Posterior vena cava (tissue), 2 donors: Measurements from ENCODE around the gene SLC25A43. TPM values are rescaled to one million over a fixed set of nuclear protein-coding genes. Genes with fewer than 3 reads are reported as not detected.
A peak's percentile ranks its signal among the peaks of the same experiment; 100 is the strongest.
"Not testable (repeated sequence)": the region's sequence is repeated elsewhere in the genome, so short reads cannot be mapped to it uniquely, and the experiment has no call there.

Experiments used
- DNase-seq: peaks from one replicate; pipeline ENCODE4 v3.0.0-alpha.2; 2020; ENCODE audit warnings: low spot score
- intact Hi-C, 2 donors: fragments of 100-400 bp; cut with DNase I; formaldehyde crosslinking; loops; one replicate each; pipeline versions ENCODE4 v1.14.1 to v1.14.2; 2022 to 2023
- long read RNA-seq, 2 donors: library from polyadenylated mRNA; unstranded; transcript quantifications; one replicate each; pipeline ENCODE4 v2.0.0, GENCODE V29; 2020 to 2021
- total RNA-seq, 2 donors: library from RNA; stranded (reverse); fragmentation: NEBNext Ultra II Directional; extraction: Animal tissue kit (Norgen Biotek cat#: 25700); gene quantifications; one replicate each; pipeline ENCODE4 v1.2.1, GENCODE V29; 2021
- donor health status: DM: yes; HTN: yes; CAD: no.
- donor health status: DM: yes; HTN: yes; CAD: no.

The SLC25A43 gene
- total RNA-seq, result 10 to 100 TPM; 14.0 to 14.7 TPM
- long read RNA-seq, donor 1, partial matches to known transcripts, result 1 of 9 reads
- long read RNA-seq, donor 1, other reads (novel, unspliced or antisense), result 4 of 9 reads
- long read RNA-seq, donor 2, transcript SLC25A43-201 (5 exons, 2,783 nt), result major isoform, 10 of 22 reads
- long read RNA-seq, donor 2, partial matches to known transcripts, result 3 of 22 reads
- long read RNA-seq, donor 2, other reads (novel, unspliced or antisense), result 7 of 22 reads

DNA sequence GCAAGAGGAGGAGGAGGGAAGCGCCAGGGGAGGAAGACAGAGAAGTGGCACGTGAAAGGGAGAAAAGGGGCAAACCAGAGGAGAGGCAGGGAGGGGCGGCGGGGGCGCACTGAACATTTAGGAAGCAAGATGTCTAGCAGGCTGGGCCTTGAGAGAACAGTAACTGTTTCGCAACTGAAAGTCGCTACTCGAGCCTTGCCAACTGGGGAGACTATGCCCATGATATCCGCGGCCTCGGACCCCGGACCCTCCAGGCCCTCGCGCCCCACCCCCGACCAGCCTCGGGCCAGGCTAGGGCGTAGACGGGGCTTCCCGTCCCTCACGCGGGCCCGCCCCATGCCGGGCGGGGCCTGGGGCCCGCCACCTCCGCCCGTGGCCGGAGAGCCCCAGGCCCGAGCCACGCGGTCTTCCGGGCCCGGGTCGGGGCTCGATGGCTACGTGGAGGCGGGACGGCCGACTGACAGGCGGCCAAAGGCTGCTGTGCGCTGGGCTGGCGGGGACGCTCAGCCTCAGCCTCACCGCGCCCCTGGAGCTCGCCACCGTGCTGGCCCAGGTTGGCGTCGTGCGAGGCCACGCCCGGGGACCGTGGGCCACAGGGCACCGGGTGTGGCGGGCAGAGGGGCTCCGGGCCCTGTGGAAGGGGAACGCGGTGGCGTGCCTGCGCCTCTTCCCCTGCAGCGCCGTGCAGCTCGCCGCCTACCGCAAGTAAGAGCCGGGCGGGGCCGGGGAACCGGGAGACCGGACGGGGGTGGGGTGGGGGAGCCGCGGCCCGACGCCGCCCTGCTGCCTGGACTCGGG, at the start of gene SLC25A43:
Gene SLC25A43 (plus strand): TSS at position 363 of the 798 bp plus-strand sequence. CDS start 68 bp downstream, at position 431.
- intact Hi-C loops, result no loop called here
- DNase-seq, result peak; percentile 85

DNA sequence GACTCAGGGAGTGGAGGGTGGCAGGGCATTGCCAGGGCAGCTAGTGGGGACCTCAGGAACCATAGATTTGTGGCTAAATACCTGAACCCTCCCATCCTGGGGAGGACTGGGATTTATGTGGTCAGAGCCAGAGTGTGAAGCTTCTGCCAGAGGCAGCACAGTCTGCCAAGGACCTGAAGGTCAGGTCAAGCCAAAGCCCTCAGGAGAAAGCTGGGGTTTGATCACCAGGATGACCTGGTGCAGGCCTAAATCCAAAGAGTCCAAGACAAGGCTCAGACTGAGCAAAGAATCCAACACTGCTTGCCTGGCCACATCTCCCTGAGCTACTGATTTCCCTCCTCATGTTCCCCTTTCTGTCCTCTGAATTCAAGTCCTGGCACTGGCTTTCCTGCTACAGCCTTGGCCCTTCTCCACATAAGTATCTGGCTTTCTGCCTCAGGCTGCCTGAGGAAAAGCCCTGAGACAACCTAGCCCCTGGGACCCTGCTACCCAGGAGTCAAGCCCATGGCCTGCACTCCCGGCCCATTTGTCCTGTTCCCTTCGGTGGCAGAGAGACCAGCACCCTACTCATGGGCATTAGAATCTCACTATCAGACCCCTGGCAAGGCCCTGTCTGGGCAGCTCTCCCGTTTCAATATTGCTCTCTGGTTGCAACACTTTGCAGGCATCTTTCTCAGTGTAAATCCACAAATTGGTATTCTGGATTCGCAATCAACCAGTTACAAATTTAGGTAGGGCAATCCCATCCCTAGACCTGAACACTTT, 39.3 kb upstream of the SLC25A43 start:
- intact Hi-C loops, result no loop called here
- no peak for DNase-seq

DNA sequence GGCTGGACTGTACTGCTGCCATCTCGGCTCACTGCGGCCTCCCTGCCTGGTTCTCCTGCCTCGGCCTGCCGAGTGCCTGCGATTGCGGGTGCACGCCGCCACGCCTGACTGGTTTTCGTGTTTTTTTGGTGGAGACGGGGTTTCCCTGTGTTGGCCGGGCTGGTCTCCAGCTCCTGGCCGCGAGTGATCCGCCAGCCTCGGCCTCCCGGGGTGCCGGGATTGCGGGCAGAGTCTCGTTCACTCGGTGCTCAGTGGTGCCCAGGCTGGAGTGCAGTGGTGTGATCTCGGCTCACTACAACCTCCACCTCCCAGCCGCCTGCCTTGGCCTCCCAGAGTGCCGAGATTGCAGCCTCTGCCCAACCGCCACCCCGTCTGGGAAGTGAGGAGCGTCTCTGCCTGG, 37.7 kb upstream of the SLC25A43 start:
- DNase-seq, intact Hi-C loops: not testable (repeated sequence)

DNA sequence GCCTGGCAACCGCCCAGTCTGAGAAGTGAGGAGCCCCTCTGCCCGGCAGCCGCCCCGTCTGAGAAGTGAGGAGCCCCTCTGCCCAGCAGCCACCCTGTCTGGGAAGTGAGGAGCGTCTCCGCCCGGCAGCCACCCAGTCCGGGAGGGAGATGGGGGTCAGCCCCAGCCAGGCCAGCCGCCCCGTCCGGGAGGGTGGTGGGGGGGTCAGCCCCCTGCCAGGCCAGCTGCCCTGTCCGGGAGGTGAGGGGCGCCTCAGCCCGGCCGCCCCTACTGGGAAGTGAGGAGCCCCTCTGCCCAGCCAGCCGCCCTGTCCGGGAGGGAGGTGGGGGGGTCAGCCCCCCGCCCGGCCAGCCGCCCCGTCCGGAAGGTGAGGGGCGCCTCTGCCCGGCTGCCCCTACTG, 37.1 kb upstream of the SLC25A43 start:
- intact Hi-C loops, DNase-seq: not testable (repeated sequence)

DNA sequence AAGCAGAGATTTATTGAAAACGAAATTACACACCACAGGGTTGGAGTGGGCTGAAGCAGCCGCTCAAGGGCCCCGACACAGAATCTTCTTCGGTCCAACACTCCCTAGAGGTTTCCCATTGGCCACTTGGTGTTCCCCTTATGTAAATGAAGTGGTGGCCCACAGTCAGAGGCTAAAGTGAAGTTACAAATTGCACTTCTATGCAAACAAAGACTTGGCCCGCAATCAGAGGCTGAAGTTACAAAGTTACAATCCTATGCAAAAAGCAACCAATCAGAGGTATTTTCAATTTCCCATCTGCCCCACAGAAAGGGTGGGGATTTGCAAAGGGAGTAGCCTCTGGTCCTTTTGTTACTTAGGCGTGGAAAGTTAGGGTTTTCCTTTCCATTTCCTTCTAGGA, 35.7 kb upstream of the SLC25A43 start:
- DNase-seq, result no peak
- intact Hi-C loops, result no loop called here

DNA sequence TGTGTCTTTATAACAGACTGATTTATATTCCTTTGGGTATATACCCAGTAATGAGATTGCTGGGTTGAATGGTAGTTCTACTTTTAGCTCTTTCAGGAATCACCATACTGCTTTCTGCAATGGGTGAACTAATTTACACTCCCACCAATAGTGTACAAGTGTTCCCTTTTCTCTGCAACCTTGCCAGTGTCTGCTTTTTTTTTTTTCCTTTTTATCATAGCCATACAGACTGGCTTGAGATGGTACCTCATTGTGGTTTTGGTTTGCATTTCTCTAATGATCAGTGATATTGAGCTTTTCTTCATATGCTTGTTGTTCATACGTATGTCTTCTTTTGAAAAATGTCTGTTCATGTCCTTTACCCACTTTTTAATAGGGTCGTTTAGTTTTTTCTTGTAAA, 27.3 kb upstream of the SLC25A43 start:
- DNase-seq, intact Hi-C loops: not testable (repeated sequence)

DNA sequence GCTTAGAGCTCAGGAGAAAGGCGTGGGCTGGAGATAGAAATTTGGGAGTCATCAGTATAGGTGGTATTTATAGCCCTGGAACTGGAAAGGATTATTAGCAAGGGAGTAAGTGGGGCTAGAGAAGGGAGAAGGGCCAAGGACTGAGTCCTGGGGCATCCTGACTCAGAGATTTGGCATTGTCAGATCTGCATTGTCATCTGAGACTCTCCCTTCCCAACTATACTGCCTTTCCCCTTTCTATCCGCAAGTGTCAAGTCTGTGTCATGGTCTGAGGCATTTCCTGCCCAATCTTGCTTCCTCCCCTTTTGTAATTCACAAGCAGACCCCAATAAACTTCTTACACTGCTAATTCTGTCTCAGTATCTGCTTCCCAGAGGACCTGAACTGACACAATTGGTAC, 24.4 kb upstream of the SLC25A43 start:
- intact Hi-C loops, result no loop called here
- no peak for DNase-seq

DNA sequence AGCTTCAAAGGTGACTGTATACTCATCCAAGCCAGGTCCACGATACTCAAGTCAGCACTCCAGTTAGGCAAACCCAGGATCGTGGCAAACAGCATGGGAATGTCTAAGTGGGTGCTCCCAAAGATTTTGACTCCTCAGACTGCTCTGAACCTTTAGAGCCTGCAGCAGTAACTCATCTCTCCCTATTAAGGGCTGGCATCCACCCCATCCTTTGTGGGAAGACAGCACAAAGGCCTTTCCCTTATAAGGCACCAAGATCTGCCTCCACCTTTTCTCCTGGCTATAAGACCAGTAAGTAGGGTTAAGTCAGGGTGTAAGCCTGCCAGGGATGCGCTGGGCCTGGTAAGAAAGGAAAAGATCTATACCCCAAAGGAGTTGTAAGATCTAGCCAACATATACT, 23.6 kb upstream of the SLC25A43 start:
- no peak for DNase-seq
- intact Hi-C loops, result no loop called here

DNA sequence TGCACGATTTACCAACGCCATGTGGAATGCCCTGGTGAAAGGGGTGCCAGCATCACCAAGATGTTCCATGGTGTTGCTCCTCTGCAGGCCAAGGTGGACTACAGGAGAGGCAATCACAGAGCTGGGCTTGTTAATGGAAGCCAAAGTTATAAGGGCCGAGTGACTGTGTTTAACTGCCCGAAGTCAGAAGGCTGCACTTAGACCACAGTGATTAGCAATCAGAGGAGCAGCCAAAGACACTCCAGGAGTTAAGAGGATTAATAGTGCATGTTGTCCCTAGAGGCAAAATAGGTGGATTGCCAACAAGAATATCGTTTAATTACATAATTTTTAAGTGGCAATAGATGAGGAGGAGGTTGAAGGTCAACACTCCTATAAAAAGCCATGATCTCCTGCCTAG, 22.8 kb upstream of the SLC25A43 start:
- DNase-seq, result no peak
- intact Hi-C loops, result no loop called here

DNA sequence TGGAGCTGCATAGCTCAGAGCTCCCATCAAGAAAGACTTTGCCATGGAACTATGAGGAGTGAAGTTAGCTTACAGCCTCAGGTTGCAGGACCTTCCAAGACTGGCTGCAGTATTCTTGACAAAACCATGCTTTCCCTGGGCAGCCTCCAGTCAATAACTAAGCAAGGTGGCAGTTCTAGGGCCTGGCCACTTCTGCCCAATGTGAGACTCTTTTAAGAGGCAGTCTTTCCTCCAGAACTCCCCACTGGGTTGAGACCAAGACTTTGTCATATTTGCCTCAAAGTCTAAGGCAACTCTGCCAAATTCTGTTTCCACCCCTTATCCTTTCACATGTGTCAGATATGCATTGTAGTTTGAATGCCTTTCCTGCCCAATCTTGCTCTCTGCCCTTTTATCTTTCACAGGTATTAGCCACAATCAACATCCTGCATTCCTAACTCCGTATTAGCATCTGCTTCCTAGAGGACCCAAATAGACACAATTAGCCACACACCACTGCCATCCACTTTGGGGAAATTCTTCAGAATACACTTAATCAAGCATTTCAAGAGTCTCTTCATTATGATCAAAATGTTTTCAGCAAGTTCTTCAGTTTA, 17.7 kb upstream of the SLC25A43 start:
- intact Hi-C loops, result no loop called here

DNA sequence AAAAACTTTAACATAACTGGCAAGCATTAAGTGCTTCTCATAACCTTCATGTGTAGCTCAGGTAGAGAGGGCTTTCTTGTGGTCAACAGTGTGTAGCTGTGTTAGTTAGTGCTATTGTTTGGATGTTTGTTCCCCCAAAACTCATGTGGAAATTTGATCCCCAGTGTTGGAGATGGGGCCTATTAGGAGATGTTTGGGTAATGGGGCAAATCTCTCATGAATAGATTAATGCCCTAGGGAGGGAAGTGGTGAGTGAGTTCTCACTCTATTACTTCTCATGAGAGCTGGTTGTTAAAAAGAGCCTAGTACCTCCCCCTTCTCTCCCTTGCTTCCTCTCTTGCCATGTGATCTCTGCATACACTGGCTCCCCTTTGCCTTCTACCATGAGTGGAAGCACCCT, 16.5 kb upstream of the SLC25A43 start:
- no peak for DNase-seq
- intact Hi-C loops, result no loop called here

More for the DNA sequence above, 17.7 kb upstream of the SLC25A43 start:
- DNase-seq, result no peak

DNA sequence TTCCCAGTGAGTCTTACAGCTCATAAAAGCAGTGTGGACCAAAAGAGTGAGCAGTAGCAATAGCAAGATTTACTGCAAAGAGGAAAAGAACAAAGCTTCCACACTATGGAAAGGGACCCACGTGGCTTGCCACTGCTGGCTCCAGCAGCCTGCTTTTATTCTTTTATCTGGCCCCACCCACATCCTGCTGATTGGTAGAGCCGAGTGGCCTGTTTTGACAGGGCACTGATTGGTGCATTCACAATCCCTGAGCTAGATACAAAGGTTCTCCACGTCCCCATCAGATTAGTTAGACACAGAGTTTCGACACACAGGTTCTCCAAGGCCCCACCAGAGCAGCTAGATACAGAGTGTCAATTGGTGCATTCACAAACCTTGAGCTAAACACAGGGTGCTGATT, 12.5 kb upstream of the SLC25A43 start:
- DNase-seq, intact Hi-C loops: not testable (repeated sequence)

DNA sequence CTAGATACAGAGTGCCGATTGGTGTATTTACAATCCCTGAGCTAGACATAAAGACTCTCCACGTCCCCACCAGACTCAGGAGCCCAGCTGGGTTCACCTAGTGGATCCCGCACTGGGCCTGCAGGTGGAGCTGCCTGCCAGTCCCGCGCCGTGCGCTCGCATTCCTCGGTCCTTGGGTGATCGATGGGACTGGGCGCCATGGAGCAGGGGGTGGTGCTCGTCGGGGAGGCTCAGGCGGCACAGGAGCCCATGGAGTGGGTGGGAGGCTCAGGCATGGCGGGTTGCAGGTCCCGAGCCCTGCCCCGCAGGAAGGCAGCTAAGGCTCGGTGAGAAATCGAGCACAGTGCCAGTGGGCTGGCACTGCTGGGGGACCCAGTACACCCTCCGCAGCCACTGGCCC, 11.7 kb upstream of the SLC25A43 start:
- intact Hi-C loops, DNase-seq: not testable (repeated sequence)

DNA sequence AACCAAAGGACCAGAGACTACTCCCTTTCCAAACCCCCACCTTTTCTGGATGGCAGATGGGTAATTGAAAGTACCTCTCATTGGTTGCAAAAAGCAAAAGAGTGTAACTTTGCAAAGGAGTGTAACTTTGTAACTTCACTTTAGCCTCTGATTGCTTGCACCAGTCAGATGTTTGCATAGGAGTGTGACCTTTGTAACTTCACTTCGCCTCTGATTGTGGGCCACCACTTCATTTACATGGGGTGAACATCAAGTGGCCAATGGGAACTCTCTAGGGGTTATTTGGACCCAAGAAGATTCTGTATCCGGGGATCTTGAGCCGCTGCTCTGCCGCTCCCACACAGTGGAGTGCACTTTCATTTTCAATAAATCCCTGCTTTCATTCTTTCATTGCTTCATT, 9.9 kb upstream of the SLC25A43 start:
- intact Hi-C loops, result no loop called here
- no peak for DNase-seq

DNA sequence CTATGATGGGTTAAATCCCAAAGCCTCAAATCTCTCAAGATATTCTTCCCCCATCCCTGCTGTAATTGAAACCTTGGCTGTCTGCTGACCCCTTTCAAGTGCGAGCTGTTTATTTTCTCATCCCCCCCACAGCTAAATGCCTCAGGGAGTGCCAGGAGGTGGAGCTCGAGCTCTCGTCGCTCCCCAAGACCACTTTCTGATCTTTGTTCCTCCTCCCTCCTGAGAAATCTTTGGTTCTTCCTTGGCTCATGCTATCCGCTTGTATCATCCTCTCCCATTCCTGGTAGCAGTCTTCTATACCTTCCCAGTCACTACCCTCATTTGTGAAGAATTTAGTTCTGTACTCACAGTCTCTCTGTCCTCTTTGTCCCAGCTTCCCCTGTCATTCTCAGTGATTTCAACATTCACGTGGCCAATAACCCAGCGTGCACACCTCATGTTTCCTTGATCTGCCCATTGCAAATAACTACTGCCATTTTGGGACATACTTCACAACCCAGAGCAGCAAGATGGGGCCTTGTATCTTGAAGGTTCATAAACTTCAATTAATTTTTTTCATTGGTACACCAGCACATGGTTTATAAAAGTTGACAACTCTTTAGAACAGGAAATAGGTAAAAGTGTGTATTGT, 9.2 kb upstream of the SLC25A43 start:
- intact Hi-C loops, result no loop called here
- DNase-seq, result no peak

DNA sequence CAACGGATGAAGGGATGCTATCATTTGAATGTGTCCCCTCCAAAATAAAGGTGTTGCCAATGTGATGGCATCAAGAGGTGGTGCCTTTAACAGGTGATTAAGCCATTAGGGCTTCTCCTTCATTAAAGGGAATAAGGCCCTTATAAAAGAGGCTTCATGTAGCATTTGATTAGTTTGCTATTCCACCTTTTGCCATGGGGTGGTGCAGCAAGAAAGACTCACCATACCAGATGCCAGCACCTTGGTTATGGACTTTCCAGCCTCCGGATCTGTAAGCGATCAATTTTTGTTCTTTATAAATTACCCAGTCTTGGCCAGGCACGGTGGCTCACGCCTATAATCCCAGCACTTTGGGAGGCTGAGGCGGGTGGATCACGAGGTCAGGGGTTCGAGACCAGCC, 7.9 kb upstream of the SLC25A43 start:
- intact Hi-C loops, result no loop called here
- no peak for DNase-seq

DNA sequence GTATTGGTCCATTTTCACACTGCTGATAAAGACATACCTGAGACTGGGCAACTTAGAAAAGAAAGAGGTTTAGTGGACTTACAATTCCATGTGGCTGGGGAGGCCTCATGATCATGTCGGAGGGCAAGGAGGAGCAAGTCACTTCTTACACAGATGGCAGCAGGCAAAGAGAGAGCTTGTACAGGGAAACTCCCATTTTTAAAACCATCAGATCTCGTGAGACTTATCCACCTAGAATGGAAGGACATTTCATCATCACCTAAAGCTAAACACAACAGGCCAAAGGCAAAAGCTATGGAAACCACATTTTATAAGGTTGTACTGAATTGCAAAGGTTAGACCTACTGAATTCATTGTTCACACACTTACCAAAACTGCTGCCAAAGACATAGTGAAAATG, 6.0 kb upstream of the SLC25A43 start:
- DNase-seq, result no peak
- intact Hi-C loops, result no loop called here

DNA sequence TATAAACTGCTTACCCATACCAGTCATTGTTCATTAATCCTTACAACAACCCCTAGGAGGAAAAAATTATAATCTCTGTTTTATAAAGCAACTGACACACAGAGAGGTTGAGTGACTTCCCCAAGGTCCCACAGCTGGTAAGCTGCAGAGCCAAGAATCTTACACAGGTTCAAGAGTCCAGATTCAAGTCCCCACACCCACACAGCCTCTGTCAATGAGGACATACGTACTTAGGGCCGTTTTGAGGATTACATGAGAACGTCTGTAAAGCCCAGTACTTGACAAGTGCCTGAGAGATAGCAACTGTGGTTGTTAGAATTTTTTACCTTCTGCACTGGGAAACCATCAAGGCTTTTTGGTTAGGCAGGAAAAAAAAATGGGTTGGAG, 556 bp upstream of the SLC25A43 start:
- intact Hi-C loops, result no loop called here
- no peak for DNase-seq

DNA sequence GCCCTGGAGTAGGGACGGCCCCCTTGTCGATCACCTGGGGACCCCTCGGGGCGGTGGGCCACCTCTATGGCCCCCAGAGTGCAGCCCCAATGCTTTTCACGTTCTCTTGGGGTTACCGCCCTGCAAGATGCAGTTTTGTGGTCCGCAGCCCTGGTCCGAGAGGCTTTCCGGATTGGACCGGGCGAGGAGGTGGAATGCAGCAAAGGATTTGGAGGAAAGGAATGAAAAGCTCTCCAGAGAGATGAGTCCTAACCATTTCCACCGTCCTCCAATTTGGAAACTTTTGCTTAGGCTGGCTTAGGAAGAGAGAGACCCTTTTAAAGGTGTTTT, 601 bp downstream of the SLC25A43 start:
- intact Hi-C loops, result no loop called here
- DNase-seq, result no peak

DNA sequence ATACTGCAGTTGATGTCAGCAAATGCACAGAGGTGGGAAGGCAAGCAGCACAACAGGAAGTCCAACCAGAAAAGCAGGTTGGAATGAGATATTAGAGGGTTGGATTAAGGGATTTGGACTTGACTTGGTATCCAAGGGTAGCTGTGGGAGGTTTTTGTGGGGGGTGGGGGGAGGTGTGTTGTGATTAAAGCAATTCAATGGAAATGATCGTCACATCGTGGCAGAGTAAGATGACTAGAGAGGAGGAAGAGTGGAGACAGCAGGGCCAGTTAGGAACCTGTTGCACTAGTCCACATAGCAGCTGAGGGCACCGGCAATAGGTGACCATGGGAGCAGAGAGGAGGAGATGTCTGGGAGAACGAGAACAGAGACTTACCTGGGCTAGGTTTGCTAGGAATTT, 2.4 kb downstream of the SLC25A43 start:
- no peak for DNase-seq
- intact Hi-C loops, result no loop called here
